ENCODE results near the gene GLB1L2.

GLB1L2 gene

DNA sequence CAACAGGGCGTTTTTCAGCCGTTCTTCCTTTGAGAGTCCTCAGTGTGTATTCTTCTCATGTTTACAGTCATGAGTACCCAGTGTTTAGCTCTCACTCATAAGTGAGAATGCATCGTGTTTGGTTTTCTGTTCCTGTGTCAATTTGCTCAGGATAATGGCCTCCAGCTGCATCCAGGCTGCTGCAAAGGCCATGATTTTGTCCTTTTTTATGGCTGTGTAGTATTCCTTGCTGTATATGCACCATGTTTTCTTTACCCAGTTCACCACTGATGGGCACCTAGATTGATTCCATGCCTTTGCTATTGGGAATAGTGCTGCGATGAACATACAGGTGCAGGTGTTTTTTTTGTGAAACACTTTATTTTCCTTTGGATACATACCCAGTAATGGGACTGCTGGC is 56.8 kb downstream of the GLB1L2 start:
- TF ChIP-seq, protein P1, sequence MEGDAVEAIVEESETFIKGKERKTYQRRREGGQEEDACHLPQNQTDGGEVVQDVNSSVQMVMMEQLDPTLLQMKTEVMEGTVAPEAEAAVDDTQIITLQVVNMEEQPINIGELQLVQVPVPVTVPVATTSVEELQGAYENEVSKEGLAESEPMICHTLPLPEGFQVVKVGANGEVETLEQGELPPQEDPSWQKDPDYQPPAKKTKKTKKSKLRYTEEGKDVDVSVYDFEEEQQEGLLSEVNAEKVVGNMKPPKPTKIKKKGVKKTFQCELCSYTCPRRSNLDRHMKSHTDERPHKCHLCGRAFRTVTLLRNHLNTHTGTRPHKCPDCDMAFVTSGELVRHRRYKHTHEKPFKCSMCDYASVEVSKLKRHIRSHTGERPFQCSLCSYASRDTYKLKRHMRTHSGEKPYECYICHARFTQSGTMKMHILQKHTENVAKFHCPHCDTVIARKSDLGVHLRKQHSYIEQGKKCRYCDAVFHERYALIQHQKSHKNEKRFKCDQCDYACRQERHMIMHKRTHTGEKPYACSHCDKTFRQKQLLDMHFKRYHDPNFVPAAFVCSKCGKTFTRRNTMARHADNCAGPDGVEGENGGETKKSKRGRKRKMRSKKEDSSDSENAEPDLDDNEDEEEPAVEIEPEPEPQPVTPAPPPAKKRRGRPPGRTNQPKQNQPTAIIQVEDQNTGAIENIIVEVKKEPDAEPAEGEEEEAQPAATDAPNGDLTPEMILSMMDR (IDR thresholded peaks at IDR 0.05; ENCODE audit: low read depth, low read length): no peak
- DNase-seq (ENCODE audit: low read depth in 2 of 2): no peak
- H3K4me3 ChIP-seq (replicated peaks in 1 of 2; ENCODE audit: low read depth in 2 of 2, low read length in 2 of 2): no peak overlapping the region

DNA sequence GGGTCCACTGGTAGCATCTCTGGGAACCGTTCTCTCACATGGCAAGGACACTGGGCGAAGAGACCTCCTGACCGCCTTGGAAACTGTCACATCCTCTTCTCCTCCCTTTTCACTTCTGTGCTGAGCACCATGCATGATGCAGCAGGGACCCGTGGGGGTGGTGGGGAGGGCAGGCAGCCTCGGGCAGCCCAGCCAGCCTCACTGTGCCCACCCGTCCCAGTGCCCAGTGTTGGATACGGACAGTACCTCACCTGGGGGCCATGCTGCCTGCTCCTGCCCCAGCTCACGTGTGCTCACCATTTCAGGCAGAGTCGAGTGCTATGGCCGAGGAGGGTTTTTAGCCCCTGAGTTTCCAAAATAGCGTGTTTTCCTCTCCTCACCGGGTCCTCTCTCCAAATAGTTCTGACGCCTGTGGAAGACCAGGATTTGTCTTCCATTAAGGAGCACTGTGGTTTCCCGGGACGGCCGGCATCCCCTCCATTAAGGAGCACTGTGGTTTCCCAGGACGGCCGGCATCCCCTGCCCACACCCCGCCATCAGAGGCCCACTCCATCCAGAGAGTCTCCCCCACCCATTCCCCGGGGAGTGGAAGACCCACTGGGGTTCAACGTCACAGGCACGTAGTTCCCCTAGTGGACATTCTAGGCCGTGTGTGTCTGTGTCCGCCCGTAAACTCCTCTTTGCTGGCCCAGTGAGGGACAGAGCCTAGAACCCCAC is 57.8 kb downstream of the GLB1L2 start:
- no peak overlapping the region for H3K4me3 ChIP-seq (replicated peaks in 1 of 2; ENCODE audit: low read depth in 2 of 2, low read length in 2 of 2)
- DNase-seq (ENCODE audit: low read depth in 2 of 2): no peak
- TF ChIP-seq, protein P1 (IDR thresholded peaks at IDR 0.05; ENCODE audit: low read depth, low read length): no peak

DNA sequence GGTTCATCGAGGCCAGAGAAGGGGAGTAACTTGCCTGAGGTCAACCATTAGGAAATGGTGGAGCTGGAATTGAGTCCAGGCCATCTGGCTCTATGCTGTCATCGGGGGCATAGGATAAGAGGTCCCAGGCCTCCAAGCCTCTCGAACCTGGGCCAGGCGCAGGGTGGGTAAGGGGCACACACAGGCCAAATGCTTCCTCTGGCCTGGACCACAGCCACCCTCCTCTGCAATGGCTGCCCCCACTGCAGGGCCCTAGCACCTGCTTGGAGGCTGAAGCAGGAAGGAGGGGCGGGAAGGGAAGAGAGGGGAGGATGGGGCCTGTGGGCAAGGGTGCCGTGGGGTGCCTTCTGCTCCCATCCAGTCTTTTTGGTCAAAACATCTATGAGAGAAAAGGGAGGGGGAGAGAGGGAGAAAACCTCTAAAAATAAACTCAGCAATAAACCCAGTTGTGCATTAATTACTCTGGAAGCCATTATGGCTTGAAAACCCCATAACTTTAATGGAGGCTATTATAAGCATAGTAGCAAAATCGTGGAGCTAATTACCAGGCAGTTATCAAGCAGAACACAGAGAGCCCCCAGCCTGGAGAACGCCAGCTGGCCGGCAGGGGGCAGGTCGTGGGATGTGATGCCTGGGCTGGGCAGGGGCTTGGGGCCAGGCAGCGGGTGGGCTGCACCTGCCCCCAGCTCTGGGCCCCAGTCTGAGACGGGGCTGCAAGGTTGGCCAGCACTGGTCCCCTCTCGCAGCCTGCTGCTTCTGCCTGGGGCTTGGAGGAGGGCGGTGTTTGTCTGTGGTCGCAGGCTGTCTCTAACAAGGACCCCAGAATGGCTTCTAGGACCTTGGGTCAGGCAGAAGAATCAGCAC is 59.1 kb downstream of the GLB1L2 start:
- no peak for DNase-seq (ENCODE audit: low read depth in 2 of 2)
- TF ChIP-seq, protein P1 (IDR thresholded peaks at IDR 0.05; ENCODE audit: low read depth, low read length): no peak
- no peak overlapping the region for H3K4me3 ChIP-seq (replicated peaks in 1 of 2; ENCODE audit: low read depth in 2 of 2, low read length in 2 of 2)

DNA sequence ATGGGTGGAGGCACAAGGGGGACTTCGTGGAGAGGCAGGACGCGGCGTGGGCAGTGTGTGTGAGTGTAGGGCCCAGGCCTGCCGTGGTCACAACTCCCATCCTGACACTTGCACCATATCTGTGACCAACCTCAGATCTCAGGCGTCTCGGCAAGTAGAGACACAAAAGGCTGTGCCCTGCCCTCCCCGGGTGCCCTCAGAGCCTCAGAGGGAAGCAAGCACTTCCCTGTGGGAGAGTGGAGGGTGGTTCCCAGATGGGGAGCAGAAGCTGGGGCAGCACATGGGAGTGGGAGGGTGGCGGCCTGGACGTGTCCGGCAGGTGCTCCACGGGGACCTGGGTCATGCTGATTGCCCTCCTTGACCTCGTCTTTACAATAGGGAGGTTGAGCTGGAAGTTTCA is 59.9 kb downstream of the GLB1L2 start:
- TF ChIP-seq, protein P1 (IDR thresholded peaks at IDR 0.05; ENCODE audit: low read depth, low read length): no peak
- no peak overlapping the region for H3K4me3 ChIP-seq (replicated peaks in 1 of 2; ENCODE audit: low read depth in 2 of 2, low read length in 2 of 2)
- DNase-seq (ENCODE audit: low read depth in 2 of 2): no peak

DNA sequence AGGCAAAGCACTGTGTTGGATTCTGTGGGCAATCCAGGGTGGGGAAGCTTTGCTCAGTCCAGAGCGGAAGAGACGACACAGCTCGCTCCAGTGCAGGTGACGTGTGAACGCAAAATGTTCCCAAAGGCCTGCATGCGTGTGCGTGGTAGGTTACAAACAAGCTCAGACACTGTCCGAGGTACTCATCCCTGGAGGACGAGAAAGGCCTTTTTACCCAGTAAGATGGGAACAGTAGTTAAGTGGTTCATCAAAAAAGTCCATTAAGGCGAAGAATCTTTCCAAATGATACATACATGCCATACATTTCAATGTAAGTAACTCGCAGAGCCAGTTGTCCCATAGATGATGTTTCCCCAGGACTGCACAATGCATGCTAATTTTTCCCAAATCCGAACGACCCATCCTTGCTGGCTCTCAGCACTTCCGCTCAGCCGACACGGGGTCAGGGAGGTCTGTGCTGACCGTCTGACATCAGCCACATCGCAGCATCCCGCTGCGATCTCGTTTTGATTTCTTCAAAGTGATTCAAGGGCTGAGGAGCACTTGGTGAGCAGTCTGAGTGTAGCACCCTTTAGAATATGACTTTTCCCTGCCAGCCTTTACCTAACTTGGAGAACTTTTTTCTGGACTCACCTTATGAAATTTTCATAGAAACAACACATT is 61.3 kb downstream of the GLB1L2 start:
- no peak for DNase-seq (ENCODE audit: low read depth in 2 of 2)
- H3K4me3 ChIP-seq (replicated peaks in 1 of 2; ENCODE audit: low read depth in 2 of 2, low read length in 2 of 2): no peak overlapping the region
- TF ChIP-seq, protein P1 (IDR thresholded peaks at IDR 0.05; ENCODE audit: low read depth, low read length): no peak

DNA sequence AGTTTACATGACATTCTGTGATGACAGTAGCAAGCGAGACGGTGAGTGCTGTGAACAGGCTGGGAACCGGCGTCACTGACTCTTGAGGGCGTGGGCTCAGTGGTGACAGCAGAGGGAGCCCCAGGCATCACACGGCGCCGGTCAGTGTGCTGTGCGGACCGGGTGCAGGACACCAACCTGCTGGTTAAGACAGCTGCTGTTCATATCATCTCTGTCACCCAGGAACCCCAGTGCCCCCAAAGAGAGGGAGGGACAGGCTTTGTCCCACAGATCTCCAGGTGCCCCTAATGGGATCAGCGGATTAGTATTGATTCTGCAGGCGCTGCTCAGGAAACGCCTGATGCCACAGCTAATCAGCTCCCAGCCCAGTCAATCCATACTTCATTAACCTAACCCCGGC is 61.9 kb downstream of the GLB1L2 start:
- TF ChIP-seq, protein P1 (IDR thresholded peaks at IDR 0.05; ENCODE audit: low read depth, low read length): no peak
- DNase-seq (ENCODE audit: low read depth in 2 of 2): no peak
- no peak overlapping the region for H3K4me3 ChIP-seq (replicated peaks in 1 of 2; ENCODE audit: low read depth in 2 of 2, low read length in 2 of 2)

Data from cardiac fibroblast (primary cell).